ENCODE results near the gene RNU2-1. TPM values are rescaled to one million over a fixed set of nuclear protein-coding genes. Genes with fewer than 3 reads are reported as not detected.

RNU2-1 gene
- total and polyA plus RNA-seq, 2 of the 13 experiments (the other 11 are each of a cell fraction or from before 2014, with no cell fraction given), result not detected

DNA sequence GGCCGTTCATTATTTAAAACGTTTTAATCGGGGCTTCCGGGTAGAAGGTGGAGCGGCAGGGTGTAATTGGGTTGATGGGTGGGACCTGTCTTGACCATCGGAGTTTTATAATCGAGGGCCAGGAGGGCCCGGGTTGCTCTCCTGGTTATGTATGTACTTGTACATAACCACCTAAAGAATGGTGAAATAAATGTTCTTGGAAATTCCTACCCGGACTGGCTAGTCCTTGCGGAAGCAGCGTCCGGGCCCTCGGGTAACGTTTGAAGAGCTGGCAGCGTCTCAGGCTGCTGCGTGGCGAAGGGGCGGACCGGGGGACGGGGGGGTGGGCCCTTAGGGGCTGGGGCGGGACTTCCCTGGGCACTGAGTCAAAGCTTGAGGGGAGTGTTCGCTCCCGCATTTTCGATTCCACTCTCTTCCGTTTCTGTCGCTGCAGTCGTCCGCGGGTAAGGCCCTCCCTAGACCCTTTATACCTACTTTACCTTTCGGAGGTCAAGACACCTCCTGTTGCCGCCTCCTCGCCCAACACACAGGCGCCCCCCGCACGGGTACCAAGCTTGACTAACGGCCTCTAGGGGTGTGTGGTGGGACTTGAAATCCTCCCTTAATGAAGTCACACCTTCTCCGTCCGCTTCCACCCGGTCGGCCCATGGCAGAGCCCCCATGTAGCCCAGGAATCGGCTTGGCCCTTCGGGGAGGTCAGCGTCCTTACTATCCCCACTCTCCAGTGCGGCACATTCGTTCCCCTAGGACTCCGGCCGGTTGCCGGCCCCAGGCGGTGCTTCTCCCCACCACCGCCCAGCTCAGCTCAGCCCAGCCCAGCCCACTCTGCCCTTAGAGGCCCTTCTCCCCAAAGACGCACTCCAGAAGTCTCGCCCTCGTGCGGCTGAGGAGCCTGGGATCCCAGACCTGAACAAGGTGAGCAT lies 22.0 kb downstream of the RNU2-1 start, which contains the start of gene TMEM106A (continued):
- TF ChIP-seq TEAD2 (CRISPR knock-in tag; IDR thresholded peaks at IDR 0.05) (no peak), ZNF350 (CRISPR knock-in tag; IDR thresholded peaks at IDR 0.05; ENCODE audit: borderline replicate concordance, low read depth) (peak; percentile 73), HNRNPH1 (optimal IDR thresholded peaks at IDR 0.05; ENCODE audit: low read depth, low read length) (no peak), POLR2G (IDR thresholded peaks at IDR 0.05; ENCODE audit: low read depth, low read length) (peak; percentile 86), RXRA (CRISPR knock-in tag; IDR thresholded peaks at IDR 0.05) (peak; percentile 43; the same call in 1 of the 2 replicates), TCF12 (IDR thresholded peaks at IDR 0.05) (no peak), TCF12 (CRISPR knock-in tag; IDR thresholded peaks at IDR 0.05) (no peak), JUND (CRISPR knock-in tag; IDR thresholded peaks at IDR 0.05) (no peak), ETV6 (CRISPR knock-in tag; conservative IDR thresholded peaks at IDR 0.05) (no peak), GATAD1 (CRISPR knock-in tag; IDR thresholded peaks at IDR 0.05) (no peak; the same call in none of the 2 replicates), SP140L (CRISPR knock-in tag; IDR thresholded peaks at IDR 0.05; ENCODE audit: borderline replicate concordance) (no peak), THYN1 (CRISPR knock-in tag; IDR thresholded peaks at IDR 0.05; ENCODE audit: borderline replicate concordance, low read depth) (no peak), ZNF672 (CRISPR knock-in tag; IDR thresholded peaks at IDR 0.05) (no peak), SIX1 (CRISPR knock-in tag; IDR thresholded peaks at IDR 0.05; ENCODE audit: borderline replicate concordance) (no peak; the same call in 1 of the 2 replicates), ZNF251 (CRISPR knock-in tag; IDR thresholded peaks at IDR 0.05) (no peak), ZNF224 (CRISPR knock-in tag; IDR thresholded peaks at IDR 0.05) (no peak), ZFP37 (CRISPR knock-in tag; IDR thresholded peaks at IDR 0.05; ENCODE audit: borderline replicate concordance) (0 out of 2 replicates have a peak, but pooled peaks have one; percentile 67), MAFF (IDR thresholded peaks at IDR 0.05; ENCODE audit: low read depth, low read length) (no peak), ZSCAN31 (CRISPR knock-in tag; IDR thresholded peaks at IDR 0.05; ENCODE audit: low read depth) (peak; percentile 50; the same call in 1 of the 2 replicates), MEIS2 (CRISPR knock-in tag; IDR thresholded peaks at IDR 0.05) (no peak)
- TF ChIP-seq, protein P1, sequence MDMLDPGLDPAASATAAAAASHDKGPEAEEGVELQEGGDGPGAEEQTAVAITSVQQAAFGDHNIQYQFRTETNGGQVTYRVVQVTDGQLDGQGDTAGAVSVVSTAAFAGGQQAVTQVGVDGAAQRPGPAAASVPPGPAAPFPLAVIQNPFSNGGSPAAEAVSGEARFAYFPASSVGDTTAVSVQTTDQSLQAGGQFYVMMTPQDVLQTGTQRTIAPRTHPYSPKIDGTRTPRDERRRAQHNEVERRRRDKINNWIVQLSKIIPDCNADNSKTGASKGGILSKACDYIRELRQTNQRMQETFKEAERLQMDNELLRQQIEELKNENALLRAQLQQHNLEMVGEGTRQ (IDR thresholded peaks at IDR 0.05; ENCODE audit: low read depth, low read length), result no peak
- TF ChIP-seq, protein P1 (CRISPR knock-in tag; IDR thresholded peaks at IDR 0.05; ENCODE audit: borderline replicate concordance), result no peak; the same call in 1 of the 2 replicates
- TF ChIP-seq, protein P2, sequence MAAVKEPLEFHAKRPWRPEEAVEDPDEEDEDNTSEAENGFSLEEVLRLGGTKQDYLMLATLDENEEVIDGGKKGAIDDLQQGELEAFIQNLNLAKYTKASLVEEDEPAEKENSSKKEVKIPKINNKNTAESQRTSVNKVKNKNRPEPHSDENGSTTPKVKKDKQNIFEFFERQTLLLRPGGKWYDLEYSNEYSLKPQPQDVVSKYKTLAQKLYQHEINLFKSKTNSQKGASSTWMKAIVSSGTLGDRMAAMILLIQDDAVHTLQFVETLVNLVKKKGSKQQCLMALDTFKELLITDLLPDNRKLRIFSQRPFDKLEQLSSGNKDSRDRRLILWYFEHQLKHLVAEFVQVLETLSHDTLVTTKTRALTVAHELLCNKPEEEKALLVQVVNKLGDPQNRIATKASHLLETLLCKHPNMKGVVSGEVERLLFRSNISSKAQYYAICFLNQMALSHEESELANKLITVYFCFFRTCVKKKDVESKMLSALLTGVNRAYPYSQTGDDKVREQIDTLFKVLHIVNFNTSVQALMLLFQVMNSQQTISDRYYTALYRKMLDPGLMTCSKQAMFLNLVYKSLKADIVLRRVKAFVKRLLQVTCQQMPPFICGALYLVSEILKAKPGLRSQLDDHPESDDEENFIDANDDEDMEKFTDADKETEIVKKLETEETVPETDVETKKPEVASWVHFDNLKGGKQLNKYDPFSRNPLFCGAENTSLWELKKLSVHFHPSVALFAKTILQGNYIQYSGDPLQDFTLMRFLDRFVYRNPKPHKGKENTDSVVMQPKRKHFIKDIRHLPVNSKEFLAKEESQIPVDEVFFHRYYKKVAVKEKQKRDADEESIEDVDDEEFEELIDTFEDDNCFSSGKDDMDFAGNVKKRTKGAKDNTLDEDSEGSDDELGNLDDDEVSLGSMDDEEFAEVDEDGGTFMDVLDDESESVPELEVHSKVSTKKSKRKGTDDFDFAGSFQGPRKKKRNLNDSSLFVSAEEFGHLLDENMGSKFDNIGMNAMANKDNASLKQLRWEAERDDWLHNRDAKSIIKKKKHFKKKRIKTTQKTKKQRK (IDR thresholded peaks at IDR 0.05; ENCODE audit: low read length), result no peak
- TF ChIP-seq, protein P3, sequence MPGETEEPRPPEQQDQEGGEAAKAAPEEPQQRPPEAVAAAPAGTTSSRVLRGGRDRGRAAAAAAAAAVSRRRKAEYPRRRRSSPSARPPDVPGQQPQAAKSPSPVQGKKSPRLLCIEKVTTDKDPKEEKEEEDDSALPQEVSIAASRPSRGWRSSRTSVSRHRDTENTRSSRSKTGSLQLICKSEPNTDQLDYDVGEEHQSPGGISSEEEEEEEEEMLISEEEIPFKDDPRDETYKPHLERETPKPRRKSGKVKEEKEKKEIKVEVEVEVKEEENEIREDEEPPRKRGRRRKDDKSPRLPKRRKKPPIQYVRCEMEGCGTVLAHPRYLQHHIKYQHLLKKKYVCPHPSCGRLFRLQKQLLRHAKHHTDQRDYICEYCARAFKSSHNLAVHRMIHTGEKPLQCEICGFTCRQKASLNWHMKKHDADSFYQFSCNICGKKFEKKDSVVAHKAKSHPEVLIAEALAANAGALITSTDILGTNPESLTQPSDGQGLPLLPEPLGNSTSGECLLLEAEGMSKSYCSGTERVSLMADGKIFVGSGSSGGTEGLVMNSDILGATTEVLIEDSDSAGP (CRISPR knock-in tag; IDR thresholded peaks at IDR 0.05; ENCODE audit: borderline replicate concordance), result peak; percentile 82
